Mucosa of rectum (tissue), 2 donors: ENCODE measurements around the gene CRMP1.
"Not testable (repeated sequence)": the region's sequence is repeated elsewhere in the genome, so short reads cannot be mapped to it uniquely, and the experiment has no call there.

Experiments
- H3K27ac ChIP-seq, 2 donors: one replicate each; pipeline ENCODE4 v1.7.0; 2013; ENCODE audit warnings: inconsistent platforms in 2 of 2, low read depth in 2 of 2, low read length in 2 of 2
- H3K27me3 ChIP-seq, 2 donors: one replicate each; pipeline ENCODE4 v1.7.0; 2013; ENCODE audit warnings: low read length in 2 of 2; ENCODE audit not compliant: control insufficient read depth in 2 of 2, insufficient read depth in 2 of 2
- H3K36me3 ChIP-seq, 2 donors: one replicate each; pipeline ENCODE4 v1.7.0; 2013; ENCODE audit warnings: low read length in 2 of 2; ENCODE audit not compliant: control insufficient read depth in 2 of 2, insufficient read depth in 2 of 2
- H3K4me1 ChIP-seq, 2 donors: one replicate each; pipeline ENCODE4 v1.7.0; 2013; ENCODE audit warnings: low read length in 2 of 2, mild to moderate bottlenecking in 1 of 2; ENCODE audit not compliant: control insufficient read depth in 2 of 2, insufficient read depth in 2 of 2
- H3K4me3 ChIP-seq, 2 donors: one replicate each; pipeline ENCODE4 v1.7.0; 2013; ENCODE audit warnings: low read length in 2 of 2
- H3K9ac ChIP-seq, 2 donors: one replicate each; pipeline ENCODE4 v1.7.0; 2013; ENCODE audit warnings: low read length in 2 of 2, low read depth in 1 of 2, mild to moderate bottlenecking in 1 of 2
- H3K9me3 ChIP-seq, 2 donors: one replicate each; pipeline ENCODE4 v1.7.0; 2013; ENCODE audit warnings: low read length in 2 of 2; ENCODE audit not compliant: control insufficient read depth in 2 of 2
- donor health status: healthy.
- donor health status: Normal muscosa, but diverticular disease.

The CRMP1 gene

DNA sequence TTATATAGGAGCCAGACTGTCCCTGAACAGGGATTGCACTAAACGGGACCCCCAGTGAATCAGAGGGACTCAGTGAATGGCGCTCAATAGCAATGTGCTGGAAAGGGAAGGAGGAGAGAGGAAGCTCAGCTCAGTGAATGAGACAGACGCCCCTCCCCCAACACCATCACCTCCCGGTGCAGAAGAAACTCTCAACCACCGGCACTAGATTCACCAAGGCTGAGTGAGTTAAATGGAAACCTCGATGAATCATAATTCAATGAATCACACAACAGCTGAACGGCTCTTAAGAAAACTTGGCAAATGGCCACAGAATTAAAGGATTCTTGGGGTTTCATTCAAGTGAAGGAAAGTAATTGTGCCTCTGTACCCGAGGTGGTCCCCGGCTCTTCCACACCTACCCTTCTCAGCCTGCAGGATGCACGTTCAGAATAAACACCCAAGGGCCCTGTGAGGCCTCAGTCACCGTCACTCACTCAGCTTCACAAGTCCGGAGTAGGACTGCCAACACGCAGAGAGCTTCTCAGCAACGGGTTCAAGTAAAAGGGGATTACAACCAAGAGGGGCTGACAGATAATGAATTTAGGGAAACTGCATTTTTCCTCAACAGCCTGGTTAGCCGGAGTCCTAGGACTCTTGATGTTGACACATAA lies 29.3 kb downstream of the CRMP1 start:
- no peaks in the 10 kb centered on the region for H3K36me3 ChIP-seq
- H3K27me3 ChIP-seq = no peaks in the 10 kb centered on the region
- H3K27ac ChIP-seq = no peak overlapping the region
- H3K4me3 ChIP-seq = no peak overlapping the region
- H3K9ac ChIP-seq = no peak overlapping the region
- no peaks in the 10 kb centered on the region for H3K4me1 ChIP-seq
- H3K9me3 ChIP-seq = no peaks in the 10 kb centered on the region

DNA sequence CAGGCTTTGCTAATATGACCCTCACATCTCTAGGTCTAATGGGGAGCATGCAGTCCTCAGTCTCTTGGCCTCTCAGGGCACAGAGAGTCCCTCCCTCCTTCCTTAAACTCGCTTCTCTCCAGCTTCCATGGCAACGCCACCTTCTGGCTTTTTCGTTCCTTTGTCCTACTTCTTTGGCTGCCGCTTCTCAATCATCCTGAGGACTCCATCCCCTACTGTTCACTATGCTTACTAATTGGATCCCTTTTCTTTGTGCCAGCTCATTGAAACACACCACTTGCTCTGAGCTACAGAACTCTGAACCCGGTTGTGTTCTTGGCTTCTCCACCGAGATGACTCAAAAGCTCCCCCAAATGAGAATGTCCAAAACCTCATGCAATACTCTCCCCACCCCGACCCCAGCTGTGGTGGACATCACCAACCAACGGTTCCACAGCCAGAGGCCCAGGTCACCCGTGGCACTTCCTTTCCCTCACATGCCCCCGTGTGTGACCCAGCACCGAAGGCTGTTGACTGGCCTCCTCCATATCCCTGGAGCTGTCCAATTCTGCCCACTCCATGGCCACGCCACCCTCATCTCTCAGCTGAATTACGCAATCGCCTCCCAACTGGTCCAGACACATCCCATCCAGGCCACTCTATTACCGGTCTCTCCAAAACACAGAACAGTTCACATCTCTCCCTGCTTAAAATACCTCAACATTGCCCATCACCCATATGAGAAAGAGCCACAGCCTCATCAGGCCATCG lies 34.7 kb downstream of the CRMP1 start:
- no peak overlapping the region for H3K27ac ChIP-seq
- H3K9me3 ChIP-seq = no peaks in the 10 kb centered on the region
- H3K27me3 ChIP-seq = no peaks in the 10 kb centered on the region
- H3K9ac ChIP-seq = no peak overlapping the region
- H3K4me1 ChIP-seq = no peaks in the 10 kb centered on the region
- H3K36me3 ChIP-seq = no peaks in the 10 kb centered on the region
- H3K4me3 ChIP-seq = no peak overlapping the region

DNA sequence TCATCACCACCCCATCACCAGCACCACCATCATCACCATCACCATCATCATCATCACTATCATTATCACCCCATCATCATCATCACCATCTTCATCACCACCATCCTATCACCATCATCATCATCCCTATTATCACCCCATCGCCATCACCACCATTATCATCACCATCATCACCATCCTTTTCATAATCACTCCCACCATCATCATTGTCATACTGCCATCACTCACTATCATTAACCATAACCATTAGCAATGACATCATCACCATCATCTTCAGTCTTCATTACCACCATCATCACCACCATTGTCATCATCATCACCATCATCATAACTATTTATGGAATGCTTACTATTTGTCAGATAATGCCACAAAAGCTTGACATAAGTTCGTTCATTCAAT lies 35.7 kb downstream of the CRMP1 start:
- H3K4me1 ChIP-seq = no peaks in the 10 kb centered on the region
- no peaks in the 10 kb centered on the region for H3K36me3 ChIP-seq
- H3K27me3 ChIP-seq = no peaks in the 10 kb centered on the region
- H3K27ac ChIP-seq = no peak overlapping the region
- no peak overlapping the region for H3K9ac ChIP-seq
- no peaks in the 10 kb centered on the region for H3K9me3 ChIP-seq
- no peak overlapping the region for H3K4me3 ChIP-seq

DNA sequence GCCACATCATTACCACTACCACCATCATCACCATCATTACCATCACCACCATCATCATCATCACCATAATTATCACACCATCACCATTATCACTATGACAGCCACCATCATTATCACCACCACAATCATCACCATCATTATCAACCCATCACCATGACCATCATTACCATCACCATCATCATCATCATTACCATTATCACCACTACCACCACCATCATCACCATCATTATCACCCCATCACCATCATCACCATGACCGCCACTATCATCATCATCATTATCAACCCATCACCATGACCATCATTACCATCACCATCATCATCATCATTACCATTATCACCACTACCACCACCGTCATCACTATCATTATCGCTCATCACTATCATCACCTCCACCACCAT lies 36.5 kb downstream of the CRMP1 start:
- not testable (repeated sequence) for H3K27me3 ChIP-seq, H3K36me3 ChIP-seq, H3K9me3 ChIP-seq, H3K27ac ChIP-seq, H3K4me3 ChIP-seq, H3K9ac ChIP-seq, H3K4me1 ChIP-seq

DNA sequence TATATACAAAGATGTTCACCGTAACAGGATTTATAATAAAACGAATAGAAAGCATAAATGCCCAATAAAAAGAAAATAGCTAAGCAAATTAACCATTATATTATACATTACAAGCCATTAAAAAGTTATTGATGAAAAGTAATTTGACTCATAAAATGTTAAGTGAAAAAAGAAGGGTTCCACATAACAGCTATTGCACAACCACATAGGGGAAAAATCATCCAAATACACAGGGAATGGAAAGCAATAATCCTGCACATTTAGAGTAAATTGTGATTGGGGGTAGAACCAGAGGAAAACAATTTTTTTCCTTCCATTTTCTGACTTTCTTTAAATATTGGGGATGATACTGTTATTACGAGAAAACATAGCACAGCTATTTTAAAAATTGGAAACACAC lies 38.0 kb downstream of the CRMP1 start:
- H3K27ac ChIP-seq = no peak overlapping the region
- no peaks in the 10 kb centered on the region for H3K36me3 ChIP-seq

DNA sequence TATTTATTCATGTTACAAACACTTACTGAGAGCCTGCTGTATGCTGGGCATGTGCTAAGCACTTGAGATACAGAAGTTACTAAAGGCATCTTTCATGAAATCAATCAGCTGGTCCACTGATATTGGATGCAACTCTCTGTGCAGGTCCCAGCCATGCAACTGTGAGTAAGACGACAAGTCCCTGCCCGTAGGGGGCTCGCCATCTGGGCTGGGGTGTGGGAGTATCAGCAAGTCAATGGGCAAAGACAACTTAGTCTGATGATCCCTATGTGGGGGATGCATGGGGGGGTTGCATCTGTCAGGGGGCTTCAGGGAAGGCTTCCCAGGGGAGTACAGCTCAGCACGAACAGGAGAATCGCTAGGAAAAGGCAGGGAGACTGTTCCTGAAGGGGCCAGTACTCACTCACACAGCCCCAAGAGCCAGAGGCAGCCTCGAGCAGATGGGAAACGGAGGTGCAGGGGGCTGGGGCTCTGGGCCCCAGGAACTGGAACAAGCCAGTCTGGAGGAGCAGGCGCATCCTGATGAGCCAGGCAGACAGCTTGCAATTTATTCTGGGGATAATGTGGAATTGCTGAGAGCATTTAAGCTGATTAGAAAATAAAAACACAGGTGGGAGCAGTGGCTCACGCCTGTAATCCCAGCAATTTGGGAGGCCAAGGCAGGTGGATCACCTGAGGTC lies 40.2 kb downstream of the CRMP1 start:
- H3K4me1 ChIP-seq = no peaks in the 10 kb centered on the region
- H3K36me3 ChIP-seq = no peaks in the 10 kb centered on the region
- H3K4me3 ChIP-seq = no peak overlapping the region
- H3K27me3 ChIP-seq = no peaks in the 10 kb centered on the region
- H3K9me3 ChIP-seq = no peaks in the 10 kb centered on the region
- H3K9ac ChIP-seq = no peak overlapping the region
- no peak overlapping the region for H3K27ac ChIP-seq

More for the DNA sequence above, 38.0 kb downstream of the CRMP1 start:
- Histone ChIP-seq H3K9ac (no peak overlapping the region), H3K4me1 (no peaks in the 10 kb centered on the region), H3K4me3 (no peak overlapping the region), H3K9me3 (no peaks in the 10 kb centered on the region), H3K27me3 (no peaks in the 10 kb centered on the region)

DNA sequence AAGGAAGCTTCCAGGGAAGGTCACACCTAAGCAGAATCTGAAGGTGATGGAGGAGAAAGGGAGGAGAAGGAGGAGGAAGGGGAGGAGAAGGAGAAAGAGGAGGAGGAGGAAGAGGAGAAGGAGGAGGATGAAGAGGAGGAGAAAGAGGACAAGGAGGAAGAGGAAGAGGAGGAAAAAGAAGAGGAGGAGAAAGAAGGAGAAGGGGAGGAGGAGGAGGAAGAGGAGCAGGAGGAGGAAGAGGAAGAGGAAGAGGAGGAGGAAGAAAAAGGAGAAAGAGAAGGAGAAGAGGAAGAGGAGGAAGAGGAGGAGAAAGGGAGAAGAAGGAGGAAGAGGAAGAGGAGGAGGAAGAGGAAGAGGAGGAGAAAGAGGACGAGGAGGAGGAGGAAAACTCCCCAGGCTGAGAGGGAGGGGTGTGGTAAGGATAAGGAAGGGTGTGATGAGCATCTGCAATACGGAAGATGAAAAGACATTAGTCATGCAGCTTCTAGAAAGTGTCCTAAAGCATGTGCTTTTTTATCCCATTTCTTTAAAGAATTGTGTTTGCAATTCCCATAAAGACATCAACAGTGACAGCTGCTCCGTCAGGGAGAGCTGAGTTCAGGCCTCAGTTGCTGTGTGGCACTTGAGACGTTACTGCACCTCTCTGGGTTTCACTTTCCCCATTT lies 41.1 kb downstream of the CRMP1 start:
- Histone ChIP-seq H3K4me3 (no peak overlapping the region), H3K4me1 (no peaks in the 10 kb centered on the region), H3K9me3 (no peaks in the 10 kb centered on the region), H3K27me3 (no peaks in the 10 kb centered on the region), H3K9ac (no peak overlapping the region), H3K36me3 (no peaks in the 10 kb centered on the region), H3K27ac (no peak overlapping the region)

DNA sequence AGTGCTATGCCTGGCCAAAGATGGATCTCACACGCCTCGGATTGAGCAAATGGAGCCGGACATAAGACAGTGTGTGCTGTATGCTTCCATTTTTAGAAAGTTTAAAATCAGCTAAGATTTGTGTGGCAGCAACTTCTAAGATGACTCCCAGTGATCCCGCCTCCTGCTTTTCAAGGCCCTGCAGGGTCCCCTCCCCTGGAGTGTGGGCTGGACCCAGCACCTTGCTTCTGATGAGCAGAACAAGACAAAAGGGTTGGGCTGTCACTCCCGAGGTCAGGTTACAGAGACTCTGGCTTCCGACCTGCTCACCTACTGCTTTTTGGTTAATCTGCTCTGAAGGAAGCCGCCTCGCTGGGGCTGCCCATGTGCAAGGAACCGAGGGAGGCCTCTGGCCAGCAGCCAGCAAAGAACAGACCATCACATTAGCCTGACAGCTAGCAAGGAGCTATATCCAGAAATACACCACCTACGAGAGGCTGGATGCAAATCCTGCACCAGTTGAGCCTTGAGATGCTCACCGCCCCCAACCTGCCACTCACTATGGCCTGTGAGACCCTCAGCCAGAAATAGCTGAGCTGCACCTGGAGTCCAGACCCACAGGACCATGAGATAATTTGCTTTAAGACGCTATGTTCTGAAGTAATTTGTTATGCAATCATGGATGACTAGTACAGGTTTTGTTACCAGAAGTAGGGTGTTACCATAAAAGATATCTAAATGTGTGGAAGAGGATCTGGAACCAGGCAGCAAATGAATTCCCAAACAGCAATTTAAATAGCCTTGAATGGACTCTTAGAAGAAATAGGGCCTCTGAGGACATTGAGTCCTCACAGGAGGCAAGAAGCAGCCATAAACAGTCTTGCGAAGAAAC lies 47.6 kb downstream of the CRMP1 start:
- Histone ChIP-seq H3K4me1 (peaks cover 0 to 2% of the 10 kb centered on the region in 2 donors), H3K27ac (no peak overlapping the region)

DNA sequence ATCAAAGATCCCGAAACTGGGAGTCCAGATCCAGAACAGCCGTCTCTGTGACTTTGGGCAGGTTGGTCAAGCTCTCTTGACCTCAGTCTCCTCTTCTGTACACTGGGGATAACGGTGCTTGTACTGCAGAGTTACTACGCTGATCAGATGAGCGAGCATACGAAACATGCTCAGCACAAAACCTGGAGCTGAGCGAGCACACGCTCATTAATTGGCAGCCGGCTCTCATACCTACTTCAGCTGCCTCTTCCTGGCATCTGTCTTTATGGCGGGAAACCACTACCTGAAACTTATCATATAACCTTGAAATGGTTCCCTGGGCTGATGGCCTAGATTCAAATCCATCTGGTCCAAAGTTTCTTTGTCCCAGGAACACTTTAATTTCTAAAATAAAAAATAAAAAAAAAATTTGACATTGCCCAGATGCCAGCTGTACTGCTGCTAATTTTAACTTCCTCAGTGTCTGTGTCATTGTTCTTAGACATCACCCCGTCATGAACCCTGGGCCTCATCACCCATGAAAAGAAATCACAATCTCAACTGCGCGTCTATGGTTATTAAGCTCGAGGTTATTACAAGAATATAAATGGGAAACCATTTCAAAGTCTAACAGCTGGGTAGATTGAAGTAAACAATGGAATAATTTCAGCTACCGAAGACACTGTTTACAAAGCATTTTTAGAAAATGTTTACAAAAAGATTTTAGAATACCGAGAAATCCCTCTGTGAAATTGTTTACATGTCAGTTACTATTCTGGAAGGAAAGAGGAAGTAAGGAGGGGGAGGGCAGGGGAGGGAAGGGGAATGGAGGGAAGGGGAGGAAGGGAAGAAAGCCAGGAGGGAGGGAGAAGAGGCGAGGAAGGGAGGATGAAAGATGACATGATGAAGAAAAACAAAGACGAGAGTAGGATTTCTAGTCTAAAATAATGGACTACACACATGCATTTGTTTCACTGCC lies 49.0 kb downstream of the CRMP1 start:
- H3K27ac ChIP-seq = no peak overlapping the region
- peaks cover 0 to 2% of the 10 kb centered on the region in 2 donors for H3K4me1 ChIP-seq
- H3K27me3 ChIP-seq = no peaks in the 10 kb centered on the region
- H3K4me3 ChIP-seq = no peak overlapping the region
- no peak overlapping the region for H3K9ac ChIP-seq
- H3K9me3 ChIP-seq = no peaks in the 10 kb centered on the region
- no peaks in the 10 kb centered on the region for H3K36me3 ChIP-seq

More for the DNA sequence above, 47.6 kb downstream of the CRMP1 start:
- H3K27me3 ChIP-seq = no peaks in the 10 kb centered on the region
- H3K4me3 ChIP-seq = no peak overlapping the region
- no peaks in the 10 kb centered on the region for H3K9me3 ChIP-seq
- no peaks in the 10 kb centered on the region for H3K36me3 ChIP-seq
- no peak overlapping the region for H3K9ac ChIP-seq
